K562 treated with DMSO at 1 percent for 24 hours (cell line): Measurements from ENCODE around the gene GOLM1. TPM values are rescaled to one million over a fixed set of nuclear protein-coding genes. Genes with fewer than 3 reads are reported as not detected.

Source experiments
- total RNA-seq: library from RNA; unstranded; fragments of 300-600 nt; gene quantifications from 2 replicates; pipeline ENCODE4 v1.2.3, GENCODE V29; 2022; ENCODE audit warnings: low read depth; ENCODE audit not compliant: insufficient read depth

The GOLM1 gene
- 0.91 and 1.7 TPM in 2 replicates for total RNA-seq

GRCh38 chr9:86098824-86099700 is at the start of gene GOLM1:
GOLM1 (minus strand) TSS chr9:86099558; CDS start chr9:86079320, 20,238 bp downstream.

Other genes with a start within 250 kb of the GOLM1 start
- gene NAA35, start 158.4 kb downstream of the GOLM1 start, total RNA-seq = 12.4 and 15.0 TPM in 2 replicates
- not detected in 2 replicates for gene C9orf153, start 160.1 kb upstream of the GOLM1 start, total RNA-seq
- gene ISCA1, start 183.0 kb upstream of the GOLM1 start, total RNA-seq = 8.9 and 10.1 TPM in 2 replicates